Panc1 (cell line): Measurements from ENCODE around the gene MAEA.

Experiments
- CTCF ChIP-seq: fragments of 450-650 bp; IDR thresholded peaks from 2 replicates; pipeline ENCODE4 v1.5.1; 2017; ENCODE audit warnings: mild to moderate bottlenecking
- POLR2AphosphoS5 ChIP-seq: IDR thresholded peaks from 2 replicates; pipeline ENCODE4 v1.6.1; 2012; ENCODE audit warnings: mild to moderate bottlenecking, low read depth, low read length, moderate library complexity
- REST ChIP-seq, 2 experiments: IDR thresholded peaks; 2 replicates each; pipeline ENCODE4 v1.6.1; 2011 to 2012; ENCODE audit warnings: low read depth in 2 of 2, control low read depth in 1 of 2, low read length in 1 of 2, mild to moderate bottlenecking in 1 of 2, moderate library complexity in 1 of 2; ENCODE audit not compliant: insufficient read depth in 1 of 2
- SIN3A ChIP-seq: IDR thresholded peaks from 2 replicates; pipeline ENCODE4 v1.6.1; 2012; ENCODE audit warnings: low read depth, mild to moderate bottlenecking, low read length, moderate library complexity, borderline replicate concordance; ENCODE audit not compliant: insufficient read depth

- TF ChIP-seq CTCF (no peak), POLR2AphosphoS5 (no peak), REST (IDR thresholded peaks at IDR 0.05; ENCODE audit: insufficient read depth in 1 of 2, low read depth in 2 of 2, low read length in 1 of 2) (no peak), SIN3A (no peak)
Observed at GRCh38 chr4:1380368-1381151, 90.9 kb downstream of the MAEA start.
